Peyer's patch (tissue), 4 donors: Measurements from ENCODE around the gene CDKL5.

ENCODE experiments used
- POLR2A ChIP-seq, 2 donors: fragments of 450-650 bp; IDR thresholded peaks; one replicate each; pipeline ENCODE4 v1.5.1; 2017; ENCODE audit warnings: antibody characterized with exemption in 2 of 2, mild to moderate bottlenecking in 2 of 2, moderate library complexity in 2 of 2
- TF ChIP-seq, protein P1 (sequence below), 6 experiments: fragments of 450-650 bp in 4 of 6; fragments of 200-600 bp in 2 of 6; sonication (generic) in 1 of 6; IDR thresholded peaks; one replicate each; pipeline ENCODE4 v1.5.1; 2017 to 2019; ENCODE audit warnings: antibody characterized with exemption in 6 of 6, mild to moderate bottlenecking in 3 of 6, moderate library complexity in 1 of 6

DNA sequence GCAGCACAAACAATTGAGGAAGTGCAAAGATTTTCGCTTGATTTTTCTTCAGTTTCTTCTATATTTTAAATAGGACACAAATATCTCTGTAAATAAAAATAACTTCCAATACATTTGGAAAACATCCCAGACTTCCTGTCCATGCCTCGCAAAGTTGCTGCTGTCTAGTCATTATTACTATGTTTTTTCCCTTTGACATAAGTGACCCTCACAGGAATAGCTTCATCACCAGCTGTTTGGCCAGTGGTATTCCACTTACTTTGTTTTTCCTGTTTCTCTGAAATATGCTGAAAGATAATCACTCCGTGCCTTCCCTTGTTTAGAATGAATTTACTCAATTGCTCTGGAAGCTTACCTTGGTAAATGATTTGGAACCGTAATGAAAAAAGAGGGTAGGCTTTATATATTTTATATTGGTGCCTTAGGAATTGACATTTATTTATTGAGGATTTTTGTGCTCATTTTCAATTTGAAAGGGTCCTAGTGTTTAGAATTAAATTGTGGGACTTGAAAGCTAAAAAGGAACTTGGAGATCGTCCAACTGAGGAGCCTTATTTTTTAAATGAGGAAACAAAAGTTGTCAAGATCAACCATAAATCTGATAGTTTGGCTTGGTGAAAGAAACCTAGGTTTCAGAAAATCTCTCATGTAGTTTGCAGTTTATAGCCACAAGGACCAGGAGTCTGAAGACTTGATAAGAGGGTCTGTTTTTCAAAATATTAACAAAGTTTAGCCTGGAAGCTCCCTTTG is 65.6 kb downstream of the CDKL5 start:
- TF ChIP-seq, protein P1, sequence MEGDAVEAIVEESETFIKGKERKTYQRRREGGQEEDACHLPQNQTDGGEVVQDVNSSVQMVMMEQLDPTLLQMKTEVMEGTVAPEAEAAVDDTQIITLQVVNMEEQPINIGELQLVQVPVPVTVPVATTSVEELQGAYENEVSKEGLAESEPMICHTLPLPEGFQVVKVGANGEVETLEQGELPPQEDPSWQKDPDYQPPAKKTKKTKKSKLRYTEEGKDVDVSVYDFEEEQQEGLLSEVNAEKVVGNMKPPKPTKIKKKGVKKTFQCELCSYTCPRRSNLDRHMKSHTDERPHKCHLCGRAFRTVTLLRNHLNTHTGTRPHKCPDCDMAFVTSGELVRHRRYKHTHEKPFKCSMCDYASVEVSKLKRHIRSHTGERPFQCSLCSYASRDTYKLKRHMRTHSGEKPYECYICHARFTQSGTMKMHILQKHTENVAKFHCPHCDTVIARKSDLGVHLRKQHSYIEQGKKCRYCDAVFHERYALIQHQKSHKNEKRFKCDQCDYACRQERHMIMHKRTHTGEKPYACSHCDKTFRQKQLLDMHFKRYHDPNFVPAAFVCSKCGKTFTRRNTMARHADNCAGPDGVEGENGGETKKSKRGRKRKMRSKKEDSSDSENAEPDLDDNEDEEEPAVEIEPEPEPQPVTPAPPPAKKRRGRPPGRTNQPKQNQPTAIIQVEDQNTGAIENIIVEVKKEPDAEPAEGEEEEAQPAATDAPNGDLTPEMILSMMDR (IDR thresholded peaks at IDR 0.05), result no peak
- TF ChIP-seq POLR2A (IDR thresholded peaks at IDR 0.05), result no peak
